GM19438 (cell line): Measurements from ENCODE around the gene USP5.
"Not testable (repeated sequence)": the region's sequence is repeated elsewhere in the genome, so short reads cannot be mapped to it uniquely, and the experiment has no call there.

Experiments used
- ATAC-seq: cut with Tn5 transposase; IDR thresholded peaks from one replicate; pipeline ENCODE4 v1.9.1; 2021; ENCODE audit warnings: low read depth; ENCODE audit not compliant: unreplicated experiment

USP5 gene

GRCh38 chr12:6908141-6908540 is 56.2 kb downstream of the USP5 start:
- ATAC-seq: not testable (repeated sequence)

GRCh38 chr12:6909421-6910145 is 57.6 kb downstream of the USP5 start:
- no peak for ATAC-seq

- no peak for ATAC-seq
Observed at GRCh38 chr12:6912164-6912935, 60.4 kb downstream of the USP5 start.

- peak; percentile 86 for ATAC-seq
Observed at GRCh38 chr12:6914246-6914946, 62.4 kb downstream of the USP5 start, which contains the start of gene ENO2. Gene ENO2, plus strand, starts transcription at chr12:6914580. Its CDS starts 1,253 bp downstream, at chr12:6915833.

GRCh38 chr12:6914947-6915788 is 63.2 kb downstream of the USP5 start:
- ATAC-seq: peak; percentile 13

GRCh38 chr12:6915789-6916285 is 63.9 kb downstream of the USP5 start:
- ATAC-seq: no peak
